Lung (tissue), 12 donors: Measurements from ENCODE around the gene CSRP2. TPM values are rescaled to one million over a fixed set of nuclear protein-coding genes. Genes with fewer than 3 reads are reported as not detected.

ENCODE experiments used
- ATAC-seq: fragments of 200-7000 bp; cut with Tn5 transposase; one replicate; pipeline ENCODE4 v1.9.1; 2020; ENCODE audit warnings: moderate number of reproducible peaks; ENCODE audit not compliant: insufficient read depth, low FRiP score
- DNase-seq, 3 donors: peaks; one replicate each; pipeline ENCODE4 v3.0.0-alpha.2; 2013 to 2017
- H3K27ac ChIP-seq, 2 donors: one replicate each; pipeline ENCODE4 v1.5.1; 2013; ENCODE audit warnings: mild to moderate bottlenecking in 2 of 2, moderate library complexity in 2 of 2, control low read depth in 1 of 2, inconsistent platforms in 1 of 2, low read depth in 1 of 2, low read length in 1 of 2
- H3K27me3 ChIP-seq, 3 donors: one replicate each; pipeline ENCODE4 v1.5.1; 2013; ENCODE audit warnings: low read length in 2 of 3; ENCODE audit not compliant: control insufficient read depth in 3 of 3, insufficient read depth in 3 of 3
- H3K36me3 ChIP-seq, 4 donors: one replicate each; pipeline ENCODE4 v1.5.1; 2013; ENCODE audit warnings: low read length in 4 of 4, mild to moderate bottlenecking in 1 of 4, moderate library complexity in 1 of 4; ENCODE audit not compliant: control insufficient read depth in 4 of 4, insufficient read depth in 4 of 4
- H3K4me1 ChIP-seq, 5 donors: one replicate each; pipeline ENCODE4 v1.5.1; 2013; ENCODE audit warnings: low read length in 5 of 5, mild to moderate bottlenecking in 2 of 5, moderate library complexity in 1 of 5; ENCODE audit not compliant: control insufficient read depth in 5 of 5, insufficient read depth in 5 of 5
- H3K4me3 ChIP-seq: one replicate; pipeline ENCODE4 v1.5.1; 2013; ENCODE audit warnings: mild to moderate bottlenecking, control low read depth, moderate library complexity
- H3K9ac ChIP-seq, 2 donors: one replicate each; pipeline ENCODE4 v1.5.1; 2013; ENCODE audit warnings: low read length in 2 of 2, control low read depth in 1 of 2; ENCODE audit not compliant: insufficient read depth in 1 of 2
- H3K9me3 ChIP-seq, 4 donors: one replicate each; pipeline ENCODE4 v1.5.1; 2013; ENCODE audit warnings: low read length in 3 of 4, mild to moderate bottlenecking in 1 of 4, moderate library complexity in 1 of 4; ENCODE audit not compliant: control insufficient read depth in 4 of 4, insufficient read depth in 3 of 4
- CTCF ChIP-seq: IDR thresholded peaks from 2 replicates; pipeline ENCODE4 v1.5.1; 2012; ENCODE audit warnings: mild to moderate bottlenecking; ENCODE audit errors: control extremely low read depth, extremely low read depth
- WGBS, 2 donors: extraction: QIAGEN DNeasy Blood & Tissue Kit; methylation state at CpG; one replicate each; pipeline ENCODE4 v1.1.7; 2013; 5-methylcytosine and 5-hydroxymethylcytosine counted together
- polyA plus RNA-seq, 2 donors: library from polyadenylated mRNA; stranded (reverse); fragments of 200-250 nt; gene quantifications; one replicate each; pipeline ENCODE4 v1.2.1, GENCODE V29; 2013
- total RNA-seq, 2 donors: library from RNA; depleted of rRNA in 1 of 2; stranded (reverse); fragments of >200 nt in 1 of 2; gene quantifications; one replicate each; pipeline ENCODE4 v1.2.1, GENCODE V29; 2014 to 2021
- donor health status: control.
- donor health status: control.
- donor health status: Bipolar disorder and iron deficiency.
- donor health status: healthy.
- donor health status: DM: yes; HTN: yes; CAD: no.

Gene CSRP2
- total and polyA plus RNA-seq, 4 donors = 13.5 to 21.9 (median 15.8) TPM

- no peak overlapping the region for H3K9ac ChIP-seq
- no peak for ATAC-seq
- TF ChIP-seq CTCF = no peak
- H3K27me3 ChIP-seq = peaks cover 0 to 4% (median 0%) of the 10 kb centered on the region in 3 donors
- H3K9me3 ChIP-seq = no peaks in the 10 kb centered on the region
- no peak for DNase-seq
- H3K4me3 ChIP-seq = no peak overlapping the region
- WGBS, 2 donors = 87 to 90% methylated on average over 5 of the region's 5 CpGs
- H3K27ac ChIP-seq = no peak overlapping the region
- H3K4me1 ChIP-seq = peaks cover 0 to 9% (median 0%) of the 10 kb centered on the region in 5 donors
- H3K36me3 ChIP-seq = no peaks in the 10 kb centered on the region
These were observed 6.4 kb downstream of the CSRP2 start for GRCh38 chr12:76872415-76872814.

DNA sequence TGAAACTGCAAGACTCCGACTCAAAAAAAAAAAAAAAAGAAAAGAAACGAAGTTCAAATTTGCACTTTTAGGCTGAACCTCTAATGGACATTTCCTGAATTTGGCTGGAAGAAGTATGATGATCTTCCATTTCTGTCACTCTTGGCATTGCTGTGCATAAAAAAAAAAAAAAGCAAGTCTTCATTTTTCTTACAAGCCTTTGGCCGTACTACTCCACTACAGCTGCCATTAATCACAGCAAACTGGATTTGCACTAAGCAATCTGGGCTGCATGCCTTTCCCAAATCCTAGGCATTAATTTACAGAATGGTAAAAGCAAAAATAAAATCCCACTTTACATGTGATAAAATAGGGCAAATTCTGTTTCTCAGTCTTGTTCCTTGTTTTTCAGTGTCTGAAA is 7.1 kb downstream of the CSRP2 start:
- DNase-seq = peak in 1 of 3 donors; percentile 26
- TF ChIP-seq CTCF = no peak
- Histone ChIP-seq H3K36me3 (no peaks in the 10 kb centered on the region), H3K4me3 (no peak overlapping the region), H3K27me3 (peaks cover 0 to under 1% (median 0%) of the 10 kb centered on the region in 3 donors), H3K27ac (no peak overlapping the region), H3K4me1 (peaks cover 0 to 8% (median 0%) of the 10 kb centered on the region in 5 donors), H3K9ac (no peak overlapping the region), H3K9me3 (no peaks in the 10 kb centered on the region)
- no peak for ATAC-seq
- WGBS, 2 donors = 75 to 95% methylated on average over 3 of the region's 3 CpGs

- no peak overlapping the region for H3K4me3 ChIP-seq
- H3K27ac ChIP-seq = no peak overlapping the region
- WGBS, 2 donors = 81 to 95% methylated on average over 2 of the region's 2 CpGs
- peaks cover 0 to 8% (median 0%) of the 10 kb centered on the region in 5 donors for H3K4me1 ChIP-seq
- ATAC-seq = no peak
- no peak for TF ChIP-seq CTCF
- no peaks in the 10 kb centered on the region for H3K27me3 ChIP-seq
- H3K9ac ChIP-seq = no peak overlapping the region
- no peak for DNase-seq
- no peaks in the 10 kb centered on the region for H3K9me3 ChIP-seq
- no peaks in the 10 kb centered on the region for H3K36me3 ChIP-seq
These were observed 7.7 kb downstream of the CSRP2 start for GRCh38 chr12:76871082-76871481.

GRCh38 chr12:76866726-76867125 is 12.1 kb downstream of the CSRP2 start:
- 86 to 90% methylated on average over 8 of the region's 8 CpGs for WGBS, 2 donors
- Histone ChIP-seq H3K27me3 (no peaks in the 10 kb centered on the region), H3K4me3 (no peak overlapping the region), H3K9me3 (no peaks in the 10 kb centered on the region), H3K36me3 (no peaks in the 10 kb centered on the region), H3K9ac (no peak overlapping the region), H3K27ac (no peak overlapping the region), H3K4me1 (peaks cover 0 to 5% (median 0%) of the 10 kb centered on the region in 5 donors)
- no peak for TF ChIP-seq CTCF
- no peak for ATAC-seq
- no peak for DNase-seq
